GM19455 (cell line): Measurements from ENCODE around the gene SNRPB.

Experiments
- ATAC-seq: cut with Tn5 transposase; IDR thresholded peaks from one replicate; pipeline ENCODE4 v1.9.1; 2021; ENCODE audit not compliant: unreplicated experiment

The SNRPB gene

DNA sequence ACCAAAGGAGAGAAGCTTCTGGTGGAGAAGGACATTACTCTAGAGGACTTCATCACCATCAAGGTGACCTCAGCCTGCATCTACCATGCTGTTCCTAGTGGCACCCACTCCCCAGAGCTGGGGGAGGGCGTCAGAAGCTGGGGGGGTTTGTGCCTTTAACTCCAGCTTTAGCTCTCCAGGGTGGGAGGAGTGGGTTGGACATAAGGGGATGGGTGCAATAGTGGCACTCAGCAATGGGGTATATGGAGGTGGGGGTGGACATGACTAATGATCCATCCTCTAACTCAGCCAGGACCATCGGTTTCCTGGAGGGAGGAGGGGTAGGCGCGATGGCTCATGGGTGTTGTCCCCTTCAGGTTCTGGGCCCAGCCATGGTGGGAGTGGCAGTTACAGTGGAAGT lies 40.1 kb downstream of the SNRPB start:
- no peak for ATAC-seq

DNA sequence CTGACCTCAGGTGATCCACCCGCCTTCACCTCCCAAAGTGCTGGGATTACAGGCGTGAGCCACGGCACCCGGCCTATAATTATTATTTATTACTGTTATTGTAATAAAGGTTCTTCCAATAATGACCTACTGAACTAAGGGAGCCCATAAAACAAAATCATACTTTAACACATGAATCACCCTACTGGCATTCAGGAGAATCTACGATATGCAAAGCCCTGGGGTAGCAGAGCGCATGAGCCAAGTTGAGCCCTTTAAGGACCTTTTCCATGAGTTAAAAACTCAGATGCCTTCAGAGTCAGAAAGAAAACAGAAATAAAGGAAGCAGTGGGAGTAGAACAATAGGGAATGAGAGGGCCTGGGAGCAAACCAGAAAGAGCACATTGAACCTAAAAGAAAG lies 41.5 kb downstream of the SNRPB start:
- ATAC-seq: no peak

DNA sequence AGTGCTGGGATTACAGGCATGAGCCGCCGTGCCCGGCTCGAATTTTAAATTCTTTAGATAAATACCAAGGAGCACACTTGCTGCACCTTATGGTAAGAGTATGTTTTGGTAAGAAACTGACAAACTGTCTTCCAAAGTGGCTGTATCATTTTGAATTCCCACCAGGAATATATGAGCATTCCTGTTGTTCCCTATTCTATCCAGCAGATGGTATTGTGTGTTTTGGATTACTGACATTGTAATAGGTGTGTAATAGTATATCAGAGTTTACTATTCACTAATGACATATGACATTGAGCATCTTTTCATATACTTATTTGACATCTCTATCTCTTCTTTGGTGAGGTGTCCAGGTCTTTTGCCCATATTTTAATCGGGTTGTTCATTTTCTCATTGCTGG lies 49.3 kb downstream of the SNRPB start:
- ATAC-seq: no peak

DNA sequence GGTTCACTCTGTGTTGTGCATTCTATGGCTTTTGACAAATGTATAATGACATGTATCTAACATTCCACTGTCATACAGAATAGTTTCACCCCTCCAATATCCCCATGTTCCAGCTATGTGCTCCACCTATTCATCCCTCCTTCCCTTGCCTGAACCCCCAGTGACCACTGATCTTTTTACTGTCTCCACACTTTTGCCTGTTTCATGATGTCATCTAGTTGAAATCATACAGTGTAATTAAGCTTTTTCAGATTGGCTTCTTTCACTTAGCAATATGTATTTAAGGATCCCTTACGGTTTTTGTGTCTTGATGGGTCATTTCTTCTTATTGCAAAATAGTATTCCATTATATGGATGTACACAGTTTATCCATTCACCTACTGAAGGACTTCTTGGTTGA lies 50.1 kb downstream of the SNRPB start:
- ATAC-seq: no peak

DNA sequence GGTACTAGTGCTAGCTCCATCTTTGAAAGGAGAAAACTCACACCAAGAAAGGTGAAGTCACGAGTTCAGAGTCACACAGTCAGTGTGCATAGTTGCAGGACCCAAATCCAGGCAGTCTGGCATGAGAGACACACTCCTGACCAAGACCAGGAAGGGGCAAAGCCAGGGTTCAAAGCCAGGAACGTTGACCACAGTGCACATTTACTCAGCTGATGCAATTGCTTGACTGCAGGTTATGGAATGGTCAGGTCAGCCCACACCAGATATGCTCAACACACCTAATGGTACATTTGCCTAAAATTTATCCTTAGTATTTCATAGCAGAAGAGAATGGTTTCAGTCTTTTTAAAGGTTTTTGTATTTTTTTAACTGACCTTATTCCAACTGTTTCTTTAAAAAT lies 52.2 kb downstream of the SNRPB start:
- no peak for ATAC-seq

DNA sequence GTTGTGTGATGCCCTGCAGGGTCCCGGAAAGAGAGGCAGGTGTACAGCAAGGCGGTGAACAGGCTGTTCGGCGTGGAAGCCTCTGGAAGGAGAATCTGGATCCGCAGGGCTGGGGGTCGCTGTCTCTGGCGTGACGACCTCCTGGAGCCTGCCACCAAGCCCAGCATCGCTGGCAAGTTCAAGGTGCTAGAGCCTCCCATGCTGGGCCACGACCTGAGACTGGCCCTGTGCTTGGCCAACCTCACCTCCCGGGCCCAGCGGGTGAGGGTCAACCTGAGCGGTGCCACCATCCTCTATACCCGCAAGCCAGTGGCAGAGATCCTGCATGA lies 53.4 kb downstream of the SNRPB start:
- ATAC-seq: no peak

DNA sequence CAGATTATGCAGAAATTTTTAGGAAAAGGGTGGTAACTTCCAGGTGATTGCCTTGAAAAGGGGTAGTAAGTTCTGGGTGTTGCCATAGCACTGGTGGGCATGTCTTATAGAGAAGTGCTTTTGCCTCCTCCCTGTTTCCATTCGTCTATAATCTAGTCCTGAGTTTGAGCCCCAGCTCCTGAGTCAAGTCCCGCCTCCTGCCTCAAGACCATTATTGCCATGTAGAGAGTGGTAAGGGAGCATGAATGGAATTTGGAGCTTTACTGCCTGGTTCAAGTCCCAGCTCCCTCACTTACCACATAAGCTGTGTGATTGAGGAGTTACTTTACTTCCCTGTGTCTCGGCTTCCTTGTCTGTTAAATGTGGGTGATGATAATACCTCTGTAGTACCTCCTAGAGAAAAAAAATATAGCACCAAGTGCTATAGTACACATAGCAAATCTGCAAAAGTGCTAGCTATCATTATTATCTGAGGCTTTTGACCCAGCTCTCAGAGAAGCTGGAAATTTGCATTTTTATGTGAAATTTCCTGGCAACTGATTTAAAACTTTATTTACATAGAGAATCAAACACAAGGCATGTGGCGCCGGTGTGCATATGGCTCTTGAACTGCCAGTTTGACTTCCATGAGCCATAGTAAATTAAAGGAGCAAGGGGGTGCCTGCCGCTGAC lies 53.9 kb downstream of the SNRPB start:
- no peak for ATAC-seq
